K562 (cell line): ENCODE results near the gene ADAT3. TPM values are rescaled to one million over a fixed set of nuclear protein-coding genes. Genes with fewer than 3 reads are reported as not detected.
A peak's percentile ranks its signal among the peaks of the same experiment; 100 is the strongest.

Experiments used
- BCLAF1 ChIP-seq, 2 experiments: fragments of 450-650 bp in 1 of 2; IDR thresholded peaks; 2 replicates each; pipeline ENCODE4 v1.6.1; 2011 to 2017; ENCODE audit warnings: low read depth in 2 of 2, antibody characterized with exemption in 1 of 2, borderline replicate concordance in 1 of 2, low read length in 1 of 2, mild to moderate bottlenecking in 1 of 2, mixed read lengths in 1 of 2; ENCODE audit not compliant: control insufficient read depth in 1 of 2
- COPS2 ChIP-seq: fragments of 450-650 bp; conservative IDR thresholded peaks from 2 replicates; pipeline ENCODE4 v1.6.1; 2016; ENCODE audit warnings: mild to moderate bottlenecking, moderate library complexity
- CREM ChIP-seq: IDR thresholded peaks from 2 replicates; pipeline ENCODE4 v1.6.1; 2014; ENCODE audit warnings: antibody characterized with exemption, low read depth
- DLX4 ChIP-seq: fragments of 250-450 bp; sonication (Bioruptor Pico); IDR thresholded peaks from 2 replicates; pipeline ENCODE4 v1.6.1; 2021; ENCODE audit warnings: mild to moderate bottlenecking
- HNRNPLL ChIP-seq: fragments of 200-400 bp; formaldehyde crosslinking; IDR thresholded peaks from 2 replicates; pipeline ENCODE4 v1.6.1; 2017; ENCODE audit warnings: low read length, low read depth, mild to moderate bottlenecking; ENCODE audit not compliant: poor library complexity, severe bottlenecking
- HOMEZ ChIP-seq: fragments of 250-450 bp; sonication (Bioruptor Pico); IDR thresholded peaks from 2 replicates; pipeline ENCODE4 v1.4.0; 2020; ENCODE audit warnings: mild to moderate bottlenecking, moderate library complexity
- KAT2B ChIP-seq: IDR thresholded peaks from one replicate; pipeline ENCODE4 v1.6.1; 2012; ENCODE audit warnings: low read depth, mild to moderate bottlenecking, control low read depth, inconsistent platforms, low read length, moderate library complexity
- PCBP1 ChIP-seq: fragments of 200-400 bp; formaldehyde crosslinking; IDR thresholded peaks from 2 replicates; pipeline ENCODE4 v1.6.1; 2018; ENCODE audit warnings: mild to moderate bottlenecking, low read depth, low read length; ENCODE audit not compliant: poor library complexity, severe bottlenecking
- SIRT6 ChIP-seq: IDR thresholded peaks from one replicate; pipeline ENCODE4 v1.6.1; 2012; ENCODE audit warnings: low read depth, mild to moderate bottlenecking, control low read depth, inconsistent platforms, low read length, moderate library complexity
- SIX5 ChIP-seq, 2 experiments: IDR thresholded peaks; 2 replicates each; pipeline ENCODE4 v1.6.1; 2011; ENCODE audit warnings: low read length in 2 of 2, borderline replicate concordance in 1 of 2, low read depth in 1 of 2, mild to moderate bottlenecking in 1 of 2, moderate library complexity in 1 of 2; ENCODE audit not compliant: insufficient read depth in 1 of 2
- SMAD3 ChIP-seq: fragments of 450-650 bp; formaldehyde crosslinking; conservative IDR thresholded peaks from 2 replicates; pipeline ENCODE4 v1.4.0; 2020; ENCODE audit warnings: mild to moderate bottlenecking
- SPI1 ChIP-seq: IDR thresholded peaks from 2 replicates; pipeline ENCODE4 v1.6.1; 2011; ENCODE audit warnings: low read depth, low read length, control low read depth, borderline replicate concordance
- TBP ChIP-seq: optimal IDR thresholded peaks from 2 replicates; pipeline ENCODE3; 2011; ENCODE audit warnings: low read depth, low read length, improper control_type of control experiment
- ZC3H11A ChIP-seq: IDR thresholded peaks from 2 replicates; pipeline ENCODE4 v1.6.1; 2012; ENCODE audit warnings: low read depth, low read length, improper control_type of control experiment
- ZNF253 ChIP-seq: fragments of 250-450 bp; sonication (Bioruptor Pico); conservative IDR thresholded peaks from 2 replicates; pipeline ENCODE4 v1.6.1; 2021; ENCODE audit warnings: mild to moderate bottlenecking
- ZNF398 ChIP-seq: fragments of 250-450 bp; sonication (Bioruptor Pico); IDR thresholded peaks from 2 replicates; pipeline ENCODE4 v1.8.0; 2021; ENCODE audit warnings: moderate library complexity, mild to moderate bottlenecking, inconsistent platforms
- ZNF707 ChIP-seq: fragments of 250-450 bp; sonication (Bioruptor Pico); conservative IDR thresholded peaks from 2 replicates; pipeline ENCODE4 v1.8.0; 2022; ENCODE audit warnings: inconsistent platforms, mild to moderate bottlenecking, moderate library complexity
- ZNF717 ChIP-seq: fragments of 250-450 bp; sonication (Bioruptor Pico); IDR thresholded peaks from 2 replicates; pipeline ENCODE4 v1.5.0; 2021
- polyA plus RNA-seq, 8 experiments: library from polyadenylated mRNA; depleted of rRNA in 4 of 8; stranded (reverse) in 5 of 8; unstranded in 3 of 8; fragments of >200 nt; fragmentation: Nextera tagmentation in 2 of 8; fragmentation: Illumina TruSeq in 1 of 8; extraction: Ambion mirVana in 2 of 8; extraction: Trizol in 1 of 8; gene quantifications; 2 replicates each; pipeline versions ENCODE4 v1.2.1 to v1.2.3, GENCODE V29; 2011 to 2014; ENCODE audit warnings: inconsistent platforms in 1 of 8, missing spikeins in 1 of 8
- total RNA-seq, 7 experiments: library from RNA; depleted of rRNA in 6 of 7; stranded (reverse); fragments of >200 nt in 6 of 7; fragmentation: Illumina TruSeq in 2 of 7; extraction: Trizol in 2 of 7; gene quantifications; 2 replicates each; pipeline versions ENCODE4 v1.2.1 to v1.2.3, GENCODE V29; 2011 to 2021; ENCODE audit warnings: low replicate concordance in 1 of 7
- TF ChIP-seq, protein P1 (sequence below): fragments of 450-650 bp; formaldehyde crosslinking; IDR thresholded peaks from 2 replicates; pipeline ENCODE4 v1.4.0; 2022; ENCODE audit warnings: missing genetic modification characterization

The ADAT3 gene
- total and polyA plus RNA-seq, 9 of the 15 experiments (the other 6 are each of a cell fraction or from before 2014, with no cell fraction given): 0.67 to 15.6 (median 7.8) TPM; not detected in 4

GRCh38 chr19:1929021-1929742, 24.0 kb downstream of the ADAT3 start (continued):
- TF ChIP-seq PCBP1 (no peak), ZNF398 (CRISPR knock-in tag) (no peak), HOMEZ (CRISPR knock-in tag) (no peak), COPS2 (no peak), ZC3H11A (no peak), SMAD3 (CRISPR knock-in tag) (no peak), ZNF707 (CRISPR knock-in tag) (no peak), HNRNPLL (no peak), KAT2B (no peak), SPI1 (no peak), ZNF253 (no peak), SIX5 (IDR thresholded peaks at IDR 0.05; ENCODE audit: borderline replicate concordance in 1 of 2, insufficient read depth in 1 of 2, low read depth in 1 of 2, low read length in 2 of 2) (no peak), SIRT6 (no peak), BCLAF1 (IDR thresholded peaks at IDR 0.05; ENCODE audit: borderline replicate concordance in 1 of 2, control insufficient read depth in 1 of 2, low read depth in 2 of 2, low read length in 1 of 2) (no peak), TBP (no peak), ZNF717 (no peak), CREM (peak; percentile 14; the same call in 1 of the 2 replicates), DLX4 (CRISPR knock-in tag) (no peak)
- TF ChIP-seq, protein P1, sequence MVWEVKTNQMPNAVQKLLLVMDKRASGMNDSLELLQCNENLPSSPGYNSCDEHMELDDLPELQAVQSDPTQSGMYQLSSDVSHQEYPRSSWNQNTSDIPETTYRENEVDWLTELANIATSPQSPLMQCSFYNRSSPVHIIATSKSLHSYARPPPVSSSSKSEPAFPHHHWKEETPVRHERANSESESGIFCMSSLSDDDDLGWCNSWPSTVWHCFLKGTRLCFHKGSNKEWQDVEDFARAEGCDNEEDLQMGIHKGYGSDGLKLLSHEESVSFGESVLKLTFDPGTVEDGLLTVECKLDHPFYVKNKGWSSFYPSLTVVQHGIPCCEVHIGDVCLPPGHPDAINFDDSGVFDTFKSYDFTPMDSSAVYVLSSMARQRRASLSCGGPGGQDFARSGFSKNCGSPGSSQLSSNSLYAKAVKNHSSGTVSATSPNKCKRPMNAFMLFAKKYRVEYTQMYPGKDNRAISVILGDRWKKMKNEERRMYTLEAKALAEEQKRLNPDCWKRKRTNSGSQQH (CRISPR knock-in tag): no peak
